Upper lobe of right lung (tissue), 1 donor: ENCODE measurements around the gene UBE2E1. TPM values are rescaled to one million over a fixed set of nuclear protein-coding genes. Genes with fewer than 3 reads are reported as not detected.
"Not testable (repeated sequence)": the region's sequence is repeated elsewhere in the genome, so short reads cannot be mapped to it uniquely, and the experiment has no call there.

ENCODE experiments used
- ATAC-seq: fragments of 200-7000 bp; cut with Tn5 transposase; one replicate; pipeline ENCODE4 v1.9.1; 2020; ENCODE audit warnings: mild to moderate bottlenecking, moderate library complexity
- DNase-seq: peaks from one replicate; pipeline ENCODE4 v3.0.0-alpha.2; 2020
- H3K27ac ChIP-seq: fragments of 200-600 bp; one replicate; pipeline ENCODE4 v1.8.0; 2022
- H3K27me3 ChIP-seq: fragments of 200-600 bp; one replicate; pipeline ENCODE4 v1.8.0; 2022; ENCODE audit warnings: mild to moderate bottlenecking
- H3K36me3 ChIP-seq: fragments of 200-600 bp; one replicate; pipeline ENCODE4 v1.8.0; 2022
- H3K4me1 ChIP-seq: fragments of 200-600 bp; one replicate; pipeline ENCODE4 v1.8.0; 2022
- H3K4me3 ChIP-seq: fragments of 200-600 bp; one replicate; pipeline ENCODE4 v1.8.0; 2022; ENCODE audit warnings: mild to moderate bottlenecking
- H3K9me3 ChIP-seq: fragments of 200-600 bp; one replicate; pipeline ENCODE4 v1.8.0; 2022
- intact Hi-C: fragments of 100-400 bp; cut with DNase I; formaldehyde crosslinking; loops from one replicate; pipeline ENCODE4 v1.11.0; 2022
- total RNA-seq: library from RNA; stranded (reverse); fragmentation: NEBNext Ultra II Directional; extraction: Animal tissue kit (Norgen Biotek cat#: 25700); gene quantifications from one replicate; pipeline ENCODE4 v1.2.1, GENCODE V29; 2021
- TF ChIP-seq, protein P1 (sequence below): fragments of 200-600 bp; IDR thresholded peaks from one replicate; pipeline ENCODE4 v1.8.0; 2022; ENCODE audit warnings: antibody characterized with exemption
- donor health status: DM: no; HTN: yes; CAD: no; lungs with severe emphysema.

UBE2E1 gene
- total RNA-seq, 1 donor from 2014 or later: 89.8 TPM

DNA sequence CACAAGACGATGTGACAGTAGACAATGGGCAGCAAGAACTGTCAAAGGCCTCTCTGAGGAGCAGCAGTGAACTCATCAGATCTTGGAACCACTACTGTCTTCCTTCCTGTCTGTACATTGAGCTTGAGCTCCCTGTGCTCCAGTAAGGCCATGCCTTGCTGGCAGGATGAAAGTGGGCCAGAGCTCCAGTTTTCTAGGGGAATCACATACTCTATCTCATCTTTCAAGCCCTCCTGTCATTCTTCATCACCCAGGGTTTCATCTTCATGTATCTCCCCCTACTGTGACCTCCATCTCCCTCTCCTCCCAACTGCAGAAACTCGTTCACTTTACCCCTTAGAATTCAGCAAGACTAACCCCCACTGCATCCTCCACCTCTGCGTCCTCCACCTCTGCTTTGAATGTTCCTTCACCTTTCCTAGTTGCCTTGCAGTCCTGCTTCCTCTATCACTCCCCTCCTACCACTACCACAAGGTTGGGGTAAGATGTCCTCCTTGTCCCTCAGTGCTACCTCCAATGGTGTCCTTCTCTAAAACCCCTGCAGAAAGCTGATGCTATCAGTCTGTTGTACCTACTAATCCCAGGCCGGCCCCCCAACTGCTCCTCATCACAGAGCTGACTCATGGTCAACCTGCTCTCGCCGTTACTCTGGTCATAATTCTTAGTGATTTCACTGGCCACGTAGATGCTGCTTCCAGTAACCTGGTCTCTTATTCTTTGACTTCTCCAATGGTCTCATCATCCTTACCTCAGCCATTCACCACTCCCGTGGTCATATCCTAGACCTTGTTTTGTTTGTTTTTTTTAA is 88.7 kb downstream of the UBE2E1 start:
- peak; percentile 15 for ATAC-seq
- DNase-seq: no peak
- no peak overlapping the region for H3K27ac ChIP-seq
- no peaks in the 10 kb centered on the region for H3K4me1 ChIP-seq
- H3K27me3 ChIP-seq: no peaks in the 10 kb centered on the region
- H3K4me3 ChIP-seq: no peak overlapping the region
- no peaks in the 10 kb centered on the region for H3K9me3 ChIP-seq
- H3K36me3 ChIP-seq: peaks cover 40% of the 10 kb centered on the region
- intact Hi-C loops: no loop called here
- TF ChIP-seq, protein P1, sequence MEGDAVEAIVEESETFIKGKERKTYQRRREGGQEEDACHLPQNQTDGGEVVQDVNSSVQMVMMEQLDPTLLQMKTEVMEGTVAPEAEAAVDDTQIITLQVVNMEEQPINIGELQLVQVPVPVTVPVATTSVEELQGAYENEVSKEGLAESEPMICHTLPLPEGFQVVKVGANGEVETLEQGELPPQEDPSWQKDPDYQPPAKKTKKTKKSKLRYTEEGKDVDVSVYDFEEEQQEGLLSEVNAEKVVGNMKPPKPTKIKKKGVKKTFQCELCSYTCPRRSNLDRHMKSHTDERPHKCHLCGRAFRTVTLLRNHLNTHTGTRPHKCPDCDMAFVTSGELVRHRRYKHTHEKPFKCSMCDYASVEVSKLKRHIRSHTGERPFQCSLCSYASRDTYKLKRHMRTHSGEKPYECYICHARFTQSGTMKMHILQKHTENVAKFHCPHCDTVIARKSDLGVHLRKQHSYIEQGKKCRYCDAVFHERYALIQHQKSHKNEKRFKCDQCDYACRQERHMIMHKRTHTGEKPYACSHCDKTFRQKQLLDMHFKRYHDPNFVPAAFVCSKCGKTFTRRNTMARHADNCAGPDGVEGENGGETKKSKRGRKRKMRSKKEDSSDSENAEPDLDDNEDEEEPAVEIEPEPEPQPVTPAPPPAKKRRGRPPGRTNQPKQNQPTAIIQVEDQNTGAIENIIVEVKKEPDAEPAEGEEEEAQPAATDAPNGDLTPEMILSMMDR: no peak

DNA sequence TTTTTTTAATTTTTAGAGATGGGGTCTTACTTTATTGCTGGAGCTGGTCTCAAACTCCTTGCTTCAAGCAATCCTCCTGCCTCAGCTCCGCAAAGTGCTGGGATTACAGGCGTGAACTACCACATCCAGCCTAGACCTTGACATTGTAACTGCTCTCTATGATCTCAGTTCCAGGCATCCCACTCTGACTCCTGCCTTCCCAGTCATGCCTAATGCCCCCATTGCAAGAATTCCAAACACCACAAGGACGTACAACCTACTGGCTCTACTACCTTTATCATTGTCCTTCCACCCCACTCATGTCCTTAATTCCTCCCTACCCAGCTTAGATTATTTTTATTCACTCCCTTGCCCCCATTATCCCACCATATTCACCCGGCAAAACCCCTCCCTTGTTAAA is 89.4 kb downstream of the UBE2E1 start:
- H3K4me1 ChIP-seq: no peaks in the 10 kb centered on the region
- H3K36me3 ChIP-seq: peaks cover 40% of the 10 kb centered on the region
- no peak overlapping the region for H3K27ac ChIP-seq
- H3K4me3 ChIP-seq: no peak overlapping the region
- DNase-seq (no peak), ATAC-seq (no peak)
- no peaks in the 10 kb centered on the region for H3K9me3 ChIP-seq
- TF ChIP-seq, protein P1: no peak
- H3K27me3 ChIP-seq: no peaks in the 10 kb centered on the region
- intact Hi-C loops: no loop called here

DNA sequence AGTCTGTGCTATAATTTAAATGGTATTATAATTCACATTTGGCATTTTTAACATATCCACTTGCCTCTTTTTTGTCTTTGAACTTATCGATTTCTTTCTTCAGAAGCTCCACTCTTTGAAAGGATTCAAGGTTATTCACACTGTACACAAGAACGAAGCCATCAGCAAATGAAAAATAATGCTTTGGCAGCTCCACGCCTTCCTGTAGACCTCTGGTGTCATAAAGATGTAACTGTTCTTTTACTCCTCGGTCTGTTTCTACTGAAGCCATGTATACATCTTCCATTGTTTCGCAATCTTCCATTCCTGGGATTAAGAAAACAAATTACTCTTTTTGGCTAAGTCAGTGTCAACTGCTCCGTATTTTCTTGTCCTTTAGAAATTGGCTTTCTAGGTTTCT is 95.0 kb downstream of the UBE2E1 start:
- Histone ChIP-seq H3K27me3 (no peaks in the 10 kb centered on the region), H3K9me3 (no peaks in the 10 kb centered on the region), H3K36me3 (peaks cover 37% of the 10 kb centered on the region), H3K4me1 (no peaks in the 10 kb centered on the region), H3K4me3 (no peak overlapping the region), H3K27ac (no peak overlapping the region)
- no peak for ATAC-seq
- intact Hi-C loops: no loop called here
- TF ChIP-seq, protein P1: no peak
- DNase-seq: no peak

DNA sequence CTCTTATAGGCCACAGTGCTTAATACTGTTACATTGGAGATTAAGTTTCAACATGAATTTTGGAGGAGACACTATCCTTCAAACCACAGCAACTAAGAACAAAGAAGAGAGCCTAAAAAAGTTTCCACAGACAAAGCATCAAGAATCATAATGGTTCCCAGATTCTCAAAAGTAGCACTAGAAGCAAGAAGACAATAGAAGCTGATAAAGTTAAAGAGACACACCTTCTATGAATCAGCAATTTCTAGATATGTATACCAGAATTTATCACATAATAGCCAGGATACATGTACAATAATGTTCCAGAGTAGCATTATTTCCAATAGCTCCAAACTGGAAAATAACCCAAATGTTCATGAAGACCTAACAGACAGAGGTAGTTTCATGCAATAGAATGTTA is 98.8 kb downstream of the UBE2E1 start:
- no peak for DNase-seq
- Histone ChIP-seq H3K9me3 (no peaks in the 10 kb centered on the region), H3K4me3 (no peak overlapping the region), H3K36me3 (peaks cover 29% of the 10 kb centered on the region), H3K27me3 (no peaks in the 10 kb centered on the region), H3K4me1 (no peaks in the 10 kb centered on the region), H3K27ac (no peak overlapping the region)
- TF ChIP-seq, protein P1: no peak
- intact Hi-C loops: no loop called here
- no peak for ATAC-seq

DNA sequence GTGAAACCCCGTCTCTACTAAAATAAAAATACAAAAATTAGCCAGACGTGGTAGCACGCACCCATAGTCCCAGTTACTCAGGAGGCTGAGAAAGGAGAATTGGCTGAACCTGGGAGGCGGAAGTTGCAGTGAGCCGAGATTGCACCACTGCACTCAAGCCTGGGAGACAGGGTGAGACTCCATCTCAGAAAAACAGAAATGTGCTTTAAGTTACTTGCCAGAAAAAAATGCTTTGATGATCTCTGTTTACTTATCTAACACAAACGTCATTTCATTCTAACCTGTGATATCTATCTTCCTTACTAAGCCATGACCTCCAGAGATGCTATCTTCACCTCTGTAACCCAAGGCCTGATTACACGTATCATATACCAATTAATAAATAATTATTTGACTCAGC is 103.6 kb downstream of the UBE2E1 start:
- Histone ChIP-seq H3K27ac (no peak overlapping the region), H3K27me3 (no peaks in the 10 kb centered on the region), H3K36me3 (peaks cover 21% of the 10 kb centered on the region), H3K4me1 (peaks cover 3% of the 10 kb centered on the region), H3K9me3 (no peaks in the 10 kb centered on the region), H3K4me3 (no peak overlapping the region)
- intact Hi-C loops: no loop called here
- no peak for DNase-seq
- ATAC-seq: no peak
- TF ChIP-seq, protein P1: no peak

DNA sequence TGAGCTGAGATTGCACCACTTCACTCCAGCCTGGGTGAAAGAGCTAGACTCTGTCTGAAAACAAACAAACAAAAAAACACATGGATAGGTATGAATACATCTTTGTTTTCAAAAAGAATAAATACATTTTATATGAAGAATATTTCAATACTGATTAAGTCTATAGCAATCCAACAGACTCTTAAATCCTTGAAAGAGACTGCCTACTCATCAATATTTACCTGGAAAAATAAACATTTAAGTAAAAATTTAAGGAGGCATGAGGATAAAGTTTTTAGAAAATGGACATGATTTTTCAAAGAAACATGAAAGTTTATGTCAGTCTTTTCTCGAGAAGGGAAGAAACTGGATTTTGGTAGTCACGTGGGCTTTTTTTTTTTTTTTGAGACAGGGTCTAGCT is 105.6 kb downstream of the UBE2E1 start:
- H3K27me3 ChIP-seq: no peaks in the 10 kb centered on the region
- no peak overlapping the region for H3K27ac ChIP-seq
- no peak overlapping the region for H3K4me3 ChIP-seq
- no peaks in the 10 kb centered on the region for H3K9me3 ChIP-seq
- no peak for ATAC-seq
- no peak for DNase-seq
- intact Hi-C loops: no loop called here
- H3K4me1 ChIP-seq: peaks cover 15% of the 10 kb centered on the region
- TF ChIP-seq, protein P1: no peak
- peaks cover 21% of the 10 kb centered on the region for H3K36me3 ChIP-seq

DNA sequence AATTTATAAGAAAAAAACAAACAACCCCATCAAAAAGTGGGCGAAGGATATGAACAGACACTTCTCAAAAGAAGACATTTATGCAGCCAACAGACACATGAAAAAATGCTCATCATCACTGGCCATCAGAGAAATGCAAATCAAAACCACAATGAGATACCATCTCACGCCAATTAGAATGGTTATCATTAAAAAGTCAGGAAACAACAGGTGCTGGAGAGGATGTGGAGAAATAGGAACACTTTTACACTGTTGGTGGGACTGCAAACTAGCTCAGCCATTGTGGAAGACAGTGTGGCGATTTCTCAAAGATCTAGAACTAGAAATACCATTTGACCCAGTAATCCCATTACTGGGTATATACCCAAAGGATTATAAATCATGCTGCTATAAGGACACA is 106.6 kb downstream of the UBE2E1 start:
- not testable (repeated sequence) for DNase-seq

More for the DNA sequence above, 106.6 kb downstream of the UBE2E1 start:
- H3K27me3 ChIP-seq, intact Hi-C loops, H3K9me3 ChIP-seq, H3K4me3 ChIP-seq, ATAC-seq, H3K27ac ChIP-seq: not testable (repeated sequence)
- Histone ChIP-seq H3K4me1 (peaks cover 15% of the 10 kb centered on the region), H3K36me3 (peaks cover 17% of the 10 kb centered on the region)
